K562 (cell line): Measurements from ENCODE around the gene HMBS. TPM values are rescaled to one million over a fixed set of nuclear protein-coding genes. Genes with fewer than 3 reads are reported as not detected.

ENCODE experiments used
- ARID3B ChIP-seq: fragments of 250-450 bp; sonication (Bioruptor Pico); IDR thresholded peaks from 2 replicates; pipeline ENCODE4 v1.4.0; 2020; ENCODE audit warnings: borderline replicate concordance
- BACH1 ChIP-seq: fragments of 200-800 bp; sonication (Bioruptor generic); IDR thresholded peaks from 2 replicates; pipeline ENCODE4 v1.6.1; 2016; ENCODE audit warnings: missing genetic modification characterization, missing compliant biosample characterization
- CCNT2 ChIP-seq: IDR thresholded peaks from 2 replicates; pipeline ENCODE4 v1.6.1; 2011; ENCODE audit warnings: borderline replicate concordance, low read depth, mild to moderate bottlenecking, moderate library complexity, mixed read lengths, low read length; ENCODE audit not compliant: insufficient read length; ENCODE audit errors: extremely low read depth
- EP300 ChIP-seq: IDR thresholded peaks from 2 replicates; pipeline ENCODE4 v1.6.1; 2012; ENCODE audit warnings: low read length, improper control_type of control experiment
- EWSR1 ChIP-seq: fragments of 450-650 bp; IDR thresholded peaks from 2 replicates; pipeline ENCODE4 v1.6.1; 2018; ENCODE audit warnings: borderline replicate concordance, mild to moderate bottlenecking, low read depth, moderate library complexity; ENCODE audit not compliant: partially characterized antibody
- FOXP1 ChIP-seq: sonication (generic); formaldehyde crosslinking; IDR thresholded peaks from 2 replicates; pipeline ENCODE4 v1.8.0; 2022; ENCODE audit warnings: mild to moderate bottlenecking, missing genetic modification reagents
- HES1 ChIP-seq: fragments of 450-650 bp; IDR thresholded peaks from 2 replicates; pipeline ENCODE4 v1.6.1; 2016; ENCODE audit warnings: low read depth, mild to moderate bottlenecking, moderate library complexity
- HEY1 ChIP-seq: fragments of 250-450 bp; sonication (Bioruptor Pico); IDR thresholded peaks from 2 replicates; pipeline ENCODE4 v1.5.0; 2020; ENCODE audit warnings: mild to moderate bottlenecking, moderate library complexity, borderline replicate concordance
- HOXB6 ChIP-seq: fragments of 250-450 bp; sonication (Bioruptor Pico); IDR thresholded peaks from 2 replicates; pipeline ENCODE4 v1.5.1; 2022; ENCODE audit warnings: mild to moderate bottlenecking, borderline replicate concordance
- JUND ChIP-seq, 2 experiments: IDR thresholded peaks; 2 replicates in 1 of 2; 3 replicates in 1 of 2; pipeline ENCODE4 v1.6.1; 2011; ENCODE audit warnings: borderline replicate concordance in 2 of 2, low read depth in 2 of 2, low read length in 2 of 2, improper control_type of control experiment in 1 of 2, missing biosample characterization in 1 of 2, missing genetic modification characterization in 1 of 2, missing genetic modification reagents in 1 of 2
- KDM5B ChIP-seq: fragments of 200-600 bp; sonication (generic); IDR thresholded peaks from 2 replicates; pipeline ENCODE4 v1.6.1; 2012; ENCODE audit warnings: low read depth, mild to moderate bottlenecking, moderate library complexity, low read length, control low read depth, inconsistent platforms; ENCODE audit not compliant: insufficient replicate concordance
- NCOA2 ChIP-seq, 2 experiments: fragments of 450-650 bp; IDR thresholded peaks; 2 replicates each; pipeline ENCODE4 v1.6.1; 2018; ENCODE audit warnings: mild to moderate bottlenecking in 2 of 2, moderate library complexity in 1 of 2; ENCODE audit not compliant: partially characterized antibody in 2 of 2
- PYGO2 ChIP-seq: fragments of 450-650 bp; IDR thresholded peaks from 2 replicates; pipeline ENCODE4 v1.6.1; 2016; ENCODE audit warnings: mild to moderate bottlenecking, missing genetic modification characterization, moderate library complexity, missing compliant biosample characterization
- TAF7 ChIP-seq: fragments of 450-650 bp; IDR thresholded peaks from 2 replicates; pipeline ENCODE4 v1.6.1; 2016; ENCODE audit warnings: missing genetic modification characterization, missing compliant biosample characterization
- XRCC5 ChIP-seq: fragments of 200-400 bp; formaldehyde crosslinking; IDR thresholded peaks from 2 replicates; pipeline ENCODE4 v1.6.1; 2017; ENCODE audit warnings: low read depth, mild to moderate bottlenecking, low read length
- ZBTB17 ChIP-seq: fragments of 450-650 bp; formaldehyde crosslinking; IDR thresholded peaks from 2 replicates; pipeline ENCODE4 v1.4.0; 2020; ENCODE audit warnings: mild to moderate bottlenecking
- ZNF551 ChIP-seq: fragments of 250-450 bp; sonication (Bioruptor Pico); IDR thresholded peaks from 2 replicates; pipeline ENCODE4 v1.5.0; 2021; ENCODE audit warnings: mild to moderate bottlenecking, moderate library complexity
- ZNF79 ChIP-seq: fragments of 250-450 bp; sonication (Bioruptor Pico); IDR thresholded peaks from 2 replicates; pipeline ENCODE4 v1.4.0; 2020; ENCODE audit warnings: low read depth, mild to moderate bottlenecking, moderate library complexity
- polyA plus RNA-seq, 8 experiments: library from polyadenylated mRNA; depleted of rRNA in 4 of 8; stranded (reverse) in 5 of 8; unstranded in 3 of 8; fragments of >200 nt; fragmentation: Nextera tagmentation in 2 of 8; fragmentation: Illumina TruSeq in 1 of 8; extraction: Ambion mirVana in 2 of 8; extraction: Trizol in 1 of 8; gene quantifications; 2 replicates each; pipeline versions ENCODE4 v1.2.1 to v1.2.3, GENCODE V29; 2011 to 2014; ENCODE audit warnings: inconsistent platforms in 1 of 8, missing spikeins in 1 of 8
- total RNA-seq, 7 experiments: library from RNA; depleted of rRNA in 6 of 7; stranded (reverse); fragments of >200 nt in 6 of 7; fragmentation: Illumina TruSeq in 2 of 7; extraction: Trizol in 2 of 7; gene quantifications; 2 replicates each; pipeline versions ENCODE4 v1.2.1 to v1.2.3, GENCODE V29; 2011 to 2021; ENCODE audit warnings: low replicate concordance in 1 of 7
- TF ChIP-seq, protein P1 (sequence below): sonication (generic); formaldehyde crosslinking; IDR thresholded peaks from 2 replicates; pipeline ENCODE4 v1.8.0; 2023; ENCODE audit warnings: mild to moderate bottlenecking, missing genetic modification reagents
- TF ChIP-seq, protein P2 (sequence below): fragments of 250-450 bp; sonication (Bioruptor Pico); IDR thresholded peaks from 2 replicates; pipeline ENCODE4 v1.8.0; 2021; ENCODE audit warnings: borderline replicate concordance, mild to moderate bottlenecking, moderate library complexity; ENCODE audit not compliant: poor library complexity, severe bottlenecking

HMBS gene
- total and polyA plus RNA-seq, 9 of the 15 experiments (the other 6 are each of a cell fraction or from before 2014, with no cell fraction given): 56.9 to 385 (median 286) TPM

GRCh38 chr11:119087747-119088241 is 3.1 kb downstream of the HMBS start (continued):
- TF ChIP-seq, protein P1, sequence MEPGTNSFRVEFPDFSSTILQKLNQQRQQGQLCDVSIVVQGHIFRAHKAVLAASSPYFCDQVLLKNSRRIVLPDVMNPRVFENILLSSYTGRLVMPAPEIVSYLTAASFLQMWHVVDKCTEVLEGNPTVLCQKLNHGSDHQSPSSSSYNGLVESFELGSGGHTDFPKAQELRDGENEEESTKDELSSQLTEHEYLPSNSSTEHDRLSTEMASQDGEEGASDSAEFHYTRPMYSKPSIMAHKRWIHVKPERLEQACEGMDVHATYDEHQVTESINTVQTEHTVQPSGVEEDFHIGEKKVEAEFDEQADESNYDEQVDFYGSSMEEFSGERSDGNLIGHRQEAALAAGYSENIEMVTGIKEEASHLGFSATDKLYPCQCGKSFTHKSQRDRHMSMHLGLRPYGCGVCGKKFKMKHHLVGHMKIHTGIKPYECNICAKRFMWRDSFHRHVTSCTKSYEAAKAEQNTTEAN: no peak
- no peak; the same call in 1 of the 2 replicates for TF ChIP-seq XRCC5
- TF ChIP-seq EWSR1: no peak
- no peak for TF ChIP-seq FOXP1 (CRISPR knock-in tag)
- TF ChIP-seq KDM5B: peak; percentile 80
- TF ChIP-seq EP300: peak; percentile 99
- no peak for TF ChIP-seq HOXB6 (CRISPR knock-in tag)
- TF ChIP-seq, protein P2, sequence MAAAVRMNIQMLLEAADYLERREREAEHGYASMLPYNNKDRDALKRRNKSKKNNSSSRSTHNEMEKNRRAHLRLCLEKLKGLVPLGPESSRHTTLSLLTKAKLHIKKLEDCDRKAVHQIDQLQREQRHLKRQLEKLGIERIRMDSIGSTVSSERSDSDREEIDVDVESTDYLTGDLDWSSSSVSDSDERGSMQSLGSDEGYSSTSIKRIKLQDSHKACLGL: no peak
- peak; percentile 85 for TF ChIP-seq JUND (IDR thresholded peaks at IDR 0.05; ENCODE audit: borderline replicate concordance, low read depth, low read length)
- peak; percentile 84; the same call in 2 of the 3 replicates for TF ChIP-seq JUND (tag; IDR thresholded peaks at IDR 0.05; ENCODE audit: borderline replicate concordance, low read depth, low read length)
- no peak for TF ChIP-seq ZNF79 (CRISPR knock-in tag)
- TF ChIP-seq BACH1 (tag): peak; percentile 64; the same call in 1 of the 2 replicates
- TF ChIP-seq TAF7: no peak
- TF ChIP-seq NCOA2 (IDR thresholded peaks at IDR 0.05; ENCODE audit: partially characterized antibody in 2 of 2): no peak
- peak; percentile 71; the same call in 1 of the 2 replicates for TF ChIP-seq ZBTB17 (CRISPR knock-in tag)
- no peak for TF ChIP-seq ZNF551 (CRISPR knock-in tag)
- no peak; the same call in 1 of the 2 replicates for TF ChIP-seq HEY1 (CRISPR knock-in tag)
- TF ChIP-seq ARID3B (CRISPR knock-in tag): no peak
- TF ChIP-seq HES1: peak; percentile 76
- TF ChIP-seq CCNT2: peak; percentile 99
- peak; percentile 60; the same call in 1 of the 2 replicates for TF ChIP-seq PYGO2 (tag)
